Stimulated activated CD8-positive, alpha-beta memory T cell treated with anti-CD3 and anti-CD28 coated beads, Interleukin-4, amount 100 ng/mL, for 1 hour (primary cell): ENCODE results near the gene CCNG2.
A peak's percentile ranks its signal among the peaks of the same experiment; 100 is the strongest.

Experiments
- DNase-seq, 2 donors: peaks; one replicate each; pipeline ENCODE4 v3.0.0-alpha.2; 2020; ENCODE audit warnings: low read depth in 2 of 2, low spot score in 1 of 2

CCNG2 gene

DNA sequence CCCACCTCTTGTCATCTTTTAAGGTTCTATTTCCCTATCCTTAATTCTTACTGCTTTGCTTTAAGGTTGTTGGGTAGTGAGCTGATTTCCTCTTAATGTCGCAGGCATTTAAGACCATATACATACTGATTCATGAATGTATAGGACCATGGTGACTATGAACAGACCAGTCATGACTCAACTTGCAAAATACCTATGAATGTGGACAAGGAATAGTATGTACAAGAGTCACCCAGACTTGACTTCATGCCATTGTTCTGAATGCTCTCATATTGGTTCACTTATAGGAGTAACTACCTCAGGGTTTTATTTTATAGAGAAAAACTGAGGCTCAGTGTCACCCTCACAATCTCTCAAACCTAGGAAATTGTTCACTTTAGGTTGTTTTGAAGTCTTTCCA, 44.3 kb downstream of the CCNG2 start:
- DNase-seq: no peak

DNA sequence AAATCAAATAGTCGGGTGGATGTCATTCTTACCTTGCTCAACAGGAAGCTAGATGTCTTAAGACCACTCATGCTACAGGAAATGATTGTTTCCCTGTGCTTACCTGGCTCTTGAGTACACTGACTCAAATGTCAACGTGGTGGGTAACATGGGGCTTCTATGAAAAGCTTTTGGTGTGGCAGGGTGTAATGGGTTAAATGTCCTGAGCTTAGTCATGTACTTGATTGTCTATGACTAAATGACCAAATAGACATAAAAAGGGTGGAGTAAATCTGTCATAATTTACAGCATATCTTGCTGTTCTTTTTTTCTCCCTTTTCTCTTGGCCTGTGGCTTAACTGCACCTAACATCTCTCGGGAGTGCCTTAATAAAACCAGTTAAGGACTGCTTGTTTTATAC, 44.9 kb downstream of the CCNG2 start:
- DNase-seq: no peak

DNA sequence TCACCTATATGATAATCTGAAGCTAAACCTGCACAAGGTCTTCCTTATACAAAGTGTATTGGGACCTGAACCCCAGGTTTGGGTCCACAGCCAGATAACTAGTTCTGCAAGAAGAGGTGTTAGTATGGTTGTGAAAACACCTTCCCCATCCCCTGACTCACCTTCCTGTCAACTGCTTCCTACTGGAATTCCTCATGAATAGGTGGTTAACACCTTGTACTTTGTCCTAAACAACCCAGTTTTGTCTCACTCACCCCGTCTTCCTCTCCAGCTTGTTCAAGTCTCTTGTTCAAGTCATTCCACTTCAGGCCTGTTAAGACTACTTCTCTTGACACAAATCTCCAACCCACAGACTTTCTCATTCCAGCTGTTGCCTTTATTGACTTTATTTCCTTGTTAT, 45.5 kb downstream of the CCNG2 start:
- DNase-seq: no peak

DNA sequence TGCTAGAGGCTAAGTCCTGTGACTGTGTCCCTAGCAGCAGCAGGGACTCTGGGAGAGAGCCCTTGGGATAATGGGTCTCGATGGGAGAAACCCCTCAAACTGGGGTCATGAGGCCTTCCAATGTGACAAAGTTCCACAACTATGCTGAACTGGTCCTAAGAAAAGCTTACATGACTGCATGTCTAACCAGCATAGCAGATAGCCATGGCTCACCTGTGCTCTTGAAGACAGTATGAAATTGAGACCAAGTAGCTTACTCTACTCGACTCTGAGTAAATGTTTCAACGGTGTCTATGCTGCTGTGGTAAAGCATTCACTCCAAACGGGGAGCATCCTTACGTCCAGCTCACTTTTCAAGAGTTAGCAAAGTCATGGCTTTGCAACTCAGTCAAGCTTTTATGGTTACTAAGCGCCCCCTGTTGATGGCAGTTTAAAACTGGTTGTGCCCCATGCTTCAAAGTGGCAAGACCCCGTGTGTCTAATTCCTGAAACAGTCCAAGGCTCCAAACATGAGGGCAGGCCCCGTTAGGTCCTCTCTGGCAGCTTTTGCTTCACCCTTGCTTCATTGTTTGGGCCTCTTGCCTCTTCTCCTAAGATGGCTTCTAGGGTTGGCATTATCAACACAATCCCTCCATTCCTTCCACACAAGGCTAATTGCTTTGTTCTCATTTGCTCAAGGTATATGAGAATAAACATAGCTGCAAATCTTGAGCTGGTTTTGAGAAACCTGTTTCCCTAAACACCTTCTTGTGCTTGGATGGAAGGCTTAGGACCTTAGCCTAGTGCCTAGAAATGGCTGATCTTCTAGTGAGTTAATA, 46.6 kb downstream of the CCNG2 start:
- peak; percentile 9 to 35 for DNase-seq

DNA sequence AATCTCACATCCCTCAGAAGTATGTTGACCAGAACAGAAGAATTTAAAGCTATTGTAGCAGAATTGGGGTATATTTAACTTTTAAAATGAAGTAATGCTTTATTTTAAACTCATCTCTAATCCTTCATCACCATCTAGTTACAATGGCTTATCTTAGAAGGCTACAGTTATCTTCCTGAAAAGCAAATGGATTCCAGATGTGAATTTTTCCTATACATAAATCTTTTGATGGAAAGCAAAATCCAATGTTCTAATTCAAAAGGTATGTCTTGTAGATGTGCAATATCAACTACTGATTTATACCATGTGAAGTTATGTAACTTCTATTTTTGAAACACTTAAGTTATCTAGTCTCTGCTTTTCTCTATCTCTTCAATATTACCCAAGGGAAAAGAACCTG, 47.6 kb downstream of the CCNG2 start:
- no peak for DNase-seq

DNA sequence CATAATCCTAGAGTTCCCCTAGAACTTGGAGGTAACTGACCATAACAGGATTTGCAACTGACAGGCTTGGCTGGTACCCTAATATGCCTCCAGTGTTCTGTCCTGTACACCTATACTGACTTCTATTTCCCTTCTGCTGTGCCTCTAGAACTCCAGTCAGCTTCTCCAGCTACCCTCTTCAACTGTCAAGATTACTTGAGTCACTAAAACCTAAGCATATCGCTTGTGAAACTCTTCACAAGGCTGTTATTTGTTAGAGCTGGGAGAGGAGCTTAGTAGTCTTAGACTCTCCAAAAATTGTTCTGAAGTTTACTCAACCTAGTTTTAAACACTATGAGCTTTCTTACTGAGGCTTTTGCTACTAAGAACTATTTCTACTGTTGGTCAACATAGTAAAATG, 52.0 kb downstream of the CCNG2 start:
- DNase-seq: no peak

DNA sequence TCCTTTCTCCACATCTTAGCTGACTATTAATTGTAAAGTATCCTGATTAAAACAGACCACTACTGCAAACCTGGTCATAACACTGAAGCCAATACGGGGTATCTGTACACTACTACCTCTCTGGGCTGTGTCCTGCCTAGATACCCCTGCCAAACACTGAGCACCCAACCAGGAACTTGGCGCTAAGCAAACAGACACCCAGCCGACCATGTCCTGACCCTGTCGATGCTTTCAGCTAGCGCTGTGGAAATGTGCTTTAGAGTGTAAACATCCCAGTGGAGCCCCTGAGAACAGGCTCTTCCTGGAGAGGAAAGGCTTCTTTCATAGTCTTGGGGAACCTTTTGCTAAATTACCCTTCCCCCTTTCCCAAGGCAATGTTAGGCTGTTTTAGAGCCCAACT, 52.9 kb downstream of the CCNG2 start:
- DNase-seq: no peak

DNA sequence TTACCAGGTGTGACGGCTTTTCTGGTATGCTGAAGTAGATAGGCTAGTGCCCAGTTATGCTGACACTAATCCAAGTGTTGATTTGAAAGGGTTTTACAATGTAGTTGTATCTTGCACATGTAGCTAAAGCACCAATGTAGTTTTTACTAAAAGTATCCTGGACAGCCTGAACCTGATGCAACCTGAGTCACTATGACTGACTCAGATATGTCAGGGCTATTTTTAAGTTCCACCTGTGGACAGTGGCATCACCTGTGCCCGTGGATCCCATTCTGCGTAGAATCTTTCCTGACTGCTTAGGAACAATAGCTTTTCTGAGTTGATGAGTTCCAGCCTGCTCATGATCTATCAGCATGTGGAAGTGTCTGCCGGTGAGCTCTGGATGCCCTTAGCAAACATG, 58.1 kb downstream of the CCNG2 start:
- no peak for DNase-seq

DNA sequence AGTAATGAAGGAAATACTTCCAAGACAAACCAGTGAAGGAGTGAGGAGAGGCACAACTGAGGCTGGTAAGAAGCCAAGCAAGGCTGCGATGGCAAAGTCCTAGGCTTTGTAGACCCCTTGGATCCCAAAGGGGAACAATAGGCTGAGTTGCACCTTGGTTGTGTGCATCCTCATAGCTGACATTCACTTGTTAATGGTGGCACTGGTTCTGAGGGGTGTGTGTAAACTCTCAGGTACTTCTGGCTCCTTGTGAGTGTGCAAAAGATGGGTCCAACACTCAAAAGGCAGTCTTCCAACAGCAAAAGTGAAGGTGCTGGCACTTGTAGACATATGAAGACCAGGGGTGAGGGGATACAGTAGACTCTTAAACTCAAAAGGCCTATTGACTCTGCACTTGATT, 60.5 kb downstream of the CCNG2 start:
- DNase-seq: no peak

DNA sequence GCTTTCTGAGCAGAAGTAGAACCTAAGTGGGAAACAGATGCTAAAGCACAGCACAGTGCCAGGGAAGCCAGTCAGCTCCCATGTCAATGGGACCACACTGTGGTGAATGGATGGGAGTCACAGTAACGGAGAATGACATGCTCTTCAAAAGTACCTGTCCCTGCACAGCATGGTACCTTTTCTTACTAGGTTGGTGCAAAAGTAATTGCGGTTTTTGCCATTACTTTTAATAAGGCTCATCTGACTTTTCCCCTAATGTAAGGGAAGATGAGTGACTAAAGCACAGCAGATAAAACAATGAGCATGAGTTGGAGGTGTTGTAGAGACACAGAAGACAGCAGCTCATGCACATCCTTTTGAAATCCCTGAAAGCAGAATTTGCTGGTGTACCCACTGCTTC, 62.3 kb downstream of the CCNG2 start:
- no peak for DNase-seq
